HCT116 (cell line): ENCODE results near the gene PNPO. TPM values are rescaled to one million over a fixed set of nuclear protein-coding genes. Genes with fewer than 3 reads are reported as not detected.

Experiments used
- ATAC-seq: fragments of 200-7000 bp; cut with Tn5 transposase; 2 replicates; pipeline ENCODE4 v1.9.1; 2020; ENCODE audit warnings: mild to moderate bottlenecking, moderate library complexity
- BruUV-seq: library from RNA; stranded (reverse); fragments of 400-500 nt; replicated peaks from 2 replicates; lab custom pipeline; 2021; lab: Mats Ljungman, UMichigan
- CTCF ChIA-PET: fragments of 300-600 bp; sonication (Branson Sonifier 250); formaldehyde crosslinking; loops from one replicate; lab custom pipeline; 2021; ENCODE audit warnings: antibody characterized with exemption; lab: Charles Lee
- POLR2A ChIA-PET: fragments of 300-600, 350-600 bp; sonication (Branson Sonifier 250); formaldehyde crosslinking; loops from one replicate; lab custom pipeline; 2021; ENCODE audit warnings: antibody characterized with exemption; lab: Charles Lee
- RAD21 ChIA-PET, 2 experiments: fragments of 300-600 bp; sonication (Branson Sonifier 250); formaldehyde crosslinking; loops; one replicate each; lab custom pipeline; 2023; ENCODE audit warnings: low total read pairs in 2 of 2; ENCODE audit not compliant: uncharacterized antibody in 2 of 2, unreplicated experiment in 2 of 2, low non-redundant PET in 1 of 2; lab: Charles Lee
- DNase-seq: peaks from one replicate; pipeline ENCODE4 v3.0.0-alpha.2; 2010; ENCODE audit warnings: low read depth, low spot score
- H2AFZ ChIP-seq: fragments of 200-600 bp; shearing (Covaris generic), sonication (generic); 2 replicates; pipeline ENCODE4 v1.6.1; 2017; ENCODE audit warnings: low read depth, mixed run types, mixed read lengths, antibody characterized with exemption, low read length; ENCODE audit not compliant: poor library complexity, severe bottlenecking
- H3K27ac ChIP-seq: 2 replicates; pipeline ENCODE4 v1.5.1; 2012; ENCODE audit warnings: low read depth, low read length
- H3K27me3 ChIP-seq: fragments of 200-600 bp; sonication (generic); 2 replicates; pipeline ENCODE4 v1.6.1; 2016; ENCODE audit warnings: mixed run types, low read length, mixed read lengths; ENCODE audit not compliant: insufficient read depth
- H3K36me3 ChIP-seq, 2 experiments: fragments of 200-500 bp in 1 of 2; fragments of 200-600 bp in 1 of 2; sonication (Bioruptor generic) in 1 of 2; sonication (generic) in 1 of 2; 2 replicates each; pipeline versions ENCODE4 v1.5.1 to v1.6.1; 2014 to 2016; ENCODE audit warnings: low read length in 2 of 2, inconsistent platforms in 1 of 2, mixed read lengths in 1 of 2, mixed run types in 1 of 2; ENCODE audit not compliant: insufficient read depth in 2 of 2, control insufficient read depth in 1 of 2
- H3K4me1 ChIP-seq, 2 experiments: fragments of 200-600 bp in 1 of 2; sonication (generic) in 1 of 2; 2 replicates each; pipeline versions ENCODE4 v1.5.1 to v1.6.1; 2012 to 2017; ENCODE audit warnings: low read length in 2 of 2, inconsistent platforms in 1 of 2, mild to moderate bottlenecking in 1 of 2, mixed read lengths in 1 of 2, mixed run types in 1 of 2, moderate library complexity in 1 of 2; ENCODE audit not compliant: insufficient read depth in 2 of 2, control insufficient read depth in 1 of 2
- H3K4me2 ChIP-seq: fragments of 200-600 bp; sonication (generic); 2 replicates; pipeline ENCODE4 v1.6.1; 2017; ENCODE audit warnings: mixed run types, low read length, mixed read lengths
- H3K4me3 ChIP-seq, 2 experiments: fragments of 200-600 bp in 1 of 2; sonication (generic) in 1 of 2; replicated peaks in 1 of 2; 2 replicates each; pipeline ENCODE4 v1.5.1; 2011 to 2016; ENCODE audit warnings: low read length in 2 of 2, control low read depth in 1 of 2, low read depth in 1 of 2, mild to moderate bottlenecking in 1 of 2, mixed read lengths in 1 of 2, mixed run types in 1 of 2
- H3K79me2 ChIP-seq: fragments of 200-600 bp; sonication (generic); 2 replicates; pipeline ENCODE4 v1.6.1; 2017; ENCODE audit warnings: mild to moderate bottlenecking, mixed run types, low read length, moderate library complexity, mixed read lengths; ENCODE audit not compliant: insufficient read depth
- H3K9ac ChIP-seq: fragments of 200-600 bp; sonication (generic); 2 replicates; pipeline ENCODE4 v1.6.1; 2016; ENCODE audit warnings: low read length, mixed read lengths
- H3K9me2 ChIP-seq: fragments of 200-600 bp; sonication (generic), shearing (Covaris generic); 2 replicates; pipeline ENCODE4 v1.6.1; 2017; ENCODE audit warnings: mixed run types, mild to moderate bottlenecking, moderate library complexity; ENCODE audit not compliant: insufficient read depth
- H3K9me3 ChIP-seq, 2 experiments: fragments of 200-500 bp in 1 of 2; fragments of 200-600 bp in 1 of 2; sonication (Bioruptor generic) in 1 of 2; sonication (generic) in 1 of 2; 2 replicates each; pipeline ENCODE4 v1.6.1; 2014 to 2017; ENCODE audit warnings: low read length in 2 of 2, mixed read lengths in 2 of 2, inconsistent platforms in 1 of 2, low read depth in 1 of 2, mild to moderate bottlenecking in 1 of 2, mixed run types in 1 of 2, moderate library complexity in 1 of 2; ENCODE audit not compliant: control insufficient read depth in 1 of 2, insufficient read depth in 1 of 2
- H4K20me1 ChIP-seq: fragments of 200-600 bp; sonication (generic), shearing (Covaris generic); 2 replicates; pipeline ENCODE4 v1.6.1; 2017; ENCODE audit warnings: mixed run types, mild to moderate bottlenecking, moderate library complexity; ENCODE audit not compliant: insufficient read depth
- EZH2 ChIP-seq: fragments of 200-600 bp; sonication (generic); IDR thresholded peaks from 2 replicates; pipeline ENCODE4 v1.6.1; 2017; ENCODE audit warnings: antibody characterized with exemption, mixed run types
- SRF ChIP-seq: IDR thresholded peaks from 2 replicates; pipeline ENCODE4 v1.6.1; 2012; ENCODE audit warnings: low read depth
- TCF7L2 ChIP-seq: IDR thresholded peaks from 2 replicates; pipeline ENCODE4 v1.7.0; 2011; ENCODE audit warnings: borderline replicate concordance, inconsistent platforms; ENCODE audit not compliant: insufficient read depth, insufficient read length; ENCODE audit errors: extremely low read depth
- intact Hi-C: fragments of 100-400 bp; cut with micrococcal nuclease; formaldehyde crosslinking; loops from 2 replicates; pipeline ENCODE4 v1.10.0; 2022
- total RNA-seq: library from RNA; stranded (reverse); gene quantifications from one replicate; pipeline ENCODE4 v1.2.1, GENCODE V29; 2021; ENCODE audit not compliant: unreplicated experiment

The PNPO gene
- total RNA-seq, 1 experiment from 2014 or later: 74.9 TPM

- POLR2A ChIA-PET: no interaction called here
- no peak for DNase-seq
- TF ChIP-seq EZH2: no peak
- TF ChIP-seq SRF: no peak
- no peak for ATAC-seq
- Histone ChIP-seq H4K20me1 (no peaks in the 10 kb centered on the region), H3K79me2 (no peaks in the 10 kb centered on the region), H3K9me2 (no peaks in the 10 kb centered on the region), H3K4me2 (no peak overlapping the region), H3K4me1 (no peaks in the 10 kb centered on the region), H3K27me3 (no peaks in the 10 kb centered on the region), H3K9ac (no peak overlapping the region), H3K4me3 (no peak overlapping the region), H3K27ac (no peak overlapping the region), H3K9me3 (no peaks in the 10 kb centered on the region), H3K36me3 (no peaks in the 10 kb centered on the region), H2AFZ (no peak overlapping the region)
- no TSS peak for BruUV-seq
- intact Hi-C loops: no loop called here
- RAD21 ChIA-PET: no interaction called here
- CTCF ChIA-PET: interaction anchor here (0.7 kb wide), 1 partner anchor 44 kb away, joined by 3 read pairs; no protein-coding TSS in a partner anchor
These were observed 49.8 kb downstream of the PNPO start for GRCh38 chr17:47990962-47991731.

GRCh38 chr17:47992216-47992615 is 50.8 kb downstream of the PNPO start:
- H3K9me2 ChIP-seq: no peaks in the 10 kb centered on the region
- DNase-seq (no peak), ATAC-seq (no peak)
- no peak overlapping the region for H2AFZ ChIP-seq
- BruUV-seq: no TSS peak
- ChIA-PET RAD21 (no interaction called here), POLR2A (no interaction called here), CTCF (no interaction called here)
- H3K27me3 ChIP-seq: no peaks in the 10 kb centered on the region
- no peak for TF ChIP-seq TCF7L2
- H3K9me3 ChIP-seq: no peaks in the 10 kb centered on the region
- H3K79me2 ChIP-seq: no peaks in the 10 kb centered on the region
- H3K4me3 ChIP-seq: no peak overlapping the region
- H3K27ac ChIP-seq: no peak overlapping the region
- H3K9ac ChIP-seq: no peak overlapping the region
- H4K20me1 ChIP-seq: no peaks in the 10 kb centered on the region
- H3K4me2 ChIP-seq: no peak overlapping the region
- no peaks in the 10 kb centered on the region for H3K4me1 ChIP-seq
- intact Hi-C loops: no loop called here
- H3K36me3 ChIP-seq: no peaks in the 10 kb centered on the region
